ENCODE measurements around the gene BMERB1.

GRCh38 chr16:15567823-15568222 lies 133.4 kb downstream of the BMERB1 start:
- TF ChIP-seq ZFPM2 (CRISPR knock-in tag; IDR thresholded peaks at IDR 0.05) (no peak), TARDBP (IDR thresholded peaks at IDR 0.05) (no peak), CTCF (IDR thresholded peaks at IDR 0.05 in 2 of 3, conservative IDR thresholded peaks at IDR 0.05 in 1 of 3; ENCODE audit: insufficient read depth in 2 of 3, low read depth in 1 of 3, low read length in 3 of 3) (no peak), ETS2 (tag; IDR thresholded peaks at IDR 0.05; ENCODE audit: borderline replicate concordance, poor library complexity, severe bottlenecking) (no peak), ZNF274 (IDR thresholded peaks at IDR 0.05; ENCODE audit: borderline replicate concordance, low read depth, low read length) (no peak), MED1 (CRISPR knock-in tag; IDR thresholded peaks at IDR 0.05; ENCODE audit: borderline replicate concordance) (no peak), ZNF133 (CRISPR knock-in tag; IDR thresholded peaks at IDR 0.05) (no peak), ZNF785 (CRISPR knock-in tag; IDR thresholded peaks at IDR 0.05) (no peak), MEF2D (tag; conservative IDR thresholded peaks at IDR 0.05; ENCODE audit: low read depth) (no peak), YY1 (IDR thresholded peaks at IDR 0.05; ENCODE audit: borderline replicate concordance in 1 of 3, control insufficient read depth in 1 of 3, extremely low read depth in 1 of 3, insufficient read depth in 3 of 3, insufficient read length in 1 of 3, insufficient replicate concordance in 2 of 3, low read depth in 1 of 3, low read length in 2 of 3) (no peak)

All from K562 (cell line).